Limb (tissue), 2 donors: ENCODE data around the gene KRTAP10-6.
A peak's percentile ranks its signal among the peaks of the same experiment; 100 is the strongest.
"Not testable (repeated sequence)": the region's sequence is repeated elsewhere in the genome, so short reads cannot be mapped to it uniquely, and the experiment has no call there.

Experiments
- DNase-seq, 2 donors: peaks; one replicate each; pipeline ENCODE4 v3.0.0-alpha.2; 2016; ENCODE audit errors: extremely low spot score in 2 of 2

Gene KRTAP10-6

GRCh38 chr21:44592446-44593311, at the start of gene KRTAP10-6:
Gene KRTAP10-6 (minus strand): TSS chr21:44592505. CDS start chr21:44592484, 21 bp downstream.
- DNase-seq = peak in 1 of 2 donors; percentile 23

GRCh38 chr21:44640761-44641160, 48.5 kb upstream of the KRTAP10-6 start:
- DNase-seq = no peak

GRCh38 chr21:44639331-44639655, 47.0 kb upstream of the KRTAP10-6 start:
- DNase-seq = no peak

GRCh38 chr21:44638506-44639330, 46.4 kb upstream of the KRTAP10-6 start:
- DNase-seq = not testable (repeated sequence)

GRCh38 chr21:44637851-44638348, 45.6 kb upstream of the KRTAP10-6 start:
- DNase-seq = not testable (repeated sequence)

- DNase-seq = no peak
These were observed 44.9 kb upstream of the KRTAP10-6 start, which contains the start of gene KRTAP10-10 for GRCh38 chr21:44637018-44637850. Gene KRTAP10-10 (plus strand): TSS chr21:44637356. CDS start chr21:44637418, 62 bp downstream.

GRCh38 chr21:44636209-44637017, 44.1 kb upstream of the KRTAP10-6 start:
- no peak for DNase-seq

GRCh38 chr21:44632067-44632466, 39.8 kb upstream of the KRTAP10-6 start:
- no peak for DNase-seq

- DNase-seq = no peak
These were observed 38.1 kb upstream of the KRTAP10-6 start for GRCh38 chr21:44630440-44630839.

GRCh38 chr21:44628707-44629391, 36.5 kb upstream of the KRTAP10-6 start:
- no peak for DNase-seq

GRCh38 chr21:44627831-44628233, 35.5 kb upstream of the KRTAP10-6 start:
- DNase-seq = not testable (repeated sequence)

GRCh38 chr21:44627181-44627822, 35.0 kb upstream of the KRTAP10-6 start:
- DNase-seq = peak in 1 of 2 donors; percentile 19

- no peak for DNase-seq
These were observed 34.4 kb upstream of the KRTAP10-6 start, which contains the start of gene KRTAP10-9 for GRCh38 chr21:44626673-44627143. Gene KRTAP10-9 (plus strand): TSS chr21:44627093. CDS start chr21:44627172, 79 bp downstream.

- DNase-seq = no peak
These were observed 34.0 kb upstream of the KRTAP10-6 start for GRCh38 chr21:44626262-44626661.

GRCh38 chr21:44625756-44626155, 33.5 kb upstream of the KRTAP10-6 start:
- DNase-seq = no peak

GRCh38 chr21:44623575-44623974, 31.3 kb upstream of the KRTAP10-6 start:
- DNase-seq = no peak

GRCh38 chr21:44619886-44620285, 27.6 kb upstream of the KRTAP10-6 start:
- DNase-seq = no peak

- no peak for DNase-seq
These were observed 26.6 kb upstream of the KRTAP10-6 start for GRCh38 chr21:44618909-44619308.

GRCh38 chr21:44618504-44618903, 26.2 kb upstream of the KRTAP10-6 start:
- DNase-seq = no peak
